ENCODE results near the gene DDIT3.
"Not testable (repeated sequence)": the region's sequence is repeated elsewhere in the genome, so short reads cannot be mapped to it uniquely, and the experiment has no call there.

Gene DDIT3

GRCh38 chr12:57528176-57528575, 7.9 kb upstream of the DDIT3 start:
- no peak for DNase-seq (ENCODE audit: low read depth)
- no peak overlapping the region for H3K4me3 ChIP-seq (ENCODE audit: low read depth, low read length)

- DNase-seq (ENCODE audit: low read depth) = no peak
- H3K4me3 ChIP-seq (ENCODE audit: low read depth, low read length) = no peak overlapping the region
These were observed 6.9 kb upstream of the DDIT3 start for GRCh38 chr12:57527184-57527583.

GRCh38 chr12:57526477-57527126, 6.3 kb upstream of the DDIT3 start:
- DNase-seq (ENCODE audit: low read depth) = no peak
- no peak overlapping the region for H3K4me3 ChIP-seq (ENCODE audit: low read depth, low read length)

- no peak for DNase-seq (ENCODE audit: low read depth)
- H3K4me3 ChIP-seq (ENCODE audit: low read depth, low read length) = no peak overlapping the region
These were observed 5.5 kb upstream of the DDIT3 start for GRCh38 chr12:57525615-57526383.

GRCh38 chr12:57524814-57525614, 4.7 kb upstream of the DDIT3 start:
- DNase-seq (ENCODE audit: low read depth) = no peak
- H3K4me3 ChIP-seq (ENCODE audit: low read depth, low read length) = peak overlapping the region; percentile 77

DNA sequence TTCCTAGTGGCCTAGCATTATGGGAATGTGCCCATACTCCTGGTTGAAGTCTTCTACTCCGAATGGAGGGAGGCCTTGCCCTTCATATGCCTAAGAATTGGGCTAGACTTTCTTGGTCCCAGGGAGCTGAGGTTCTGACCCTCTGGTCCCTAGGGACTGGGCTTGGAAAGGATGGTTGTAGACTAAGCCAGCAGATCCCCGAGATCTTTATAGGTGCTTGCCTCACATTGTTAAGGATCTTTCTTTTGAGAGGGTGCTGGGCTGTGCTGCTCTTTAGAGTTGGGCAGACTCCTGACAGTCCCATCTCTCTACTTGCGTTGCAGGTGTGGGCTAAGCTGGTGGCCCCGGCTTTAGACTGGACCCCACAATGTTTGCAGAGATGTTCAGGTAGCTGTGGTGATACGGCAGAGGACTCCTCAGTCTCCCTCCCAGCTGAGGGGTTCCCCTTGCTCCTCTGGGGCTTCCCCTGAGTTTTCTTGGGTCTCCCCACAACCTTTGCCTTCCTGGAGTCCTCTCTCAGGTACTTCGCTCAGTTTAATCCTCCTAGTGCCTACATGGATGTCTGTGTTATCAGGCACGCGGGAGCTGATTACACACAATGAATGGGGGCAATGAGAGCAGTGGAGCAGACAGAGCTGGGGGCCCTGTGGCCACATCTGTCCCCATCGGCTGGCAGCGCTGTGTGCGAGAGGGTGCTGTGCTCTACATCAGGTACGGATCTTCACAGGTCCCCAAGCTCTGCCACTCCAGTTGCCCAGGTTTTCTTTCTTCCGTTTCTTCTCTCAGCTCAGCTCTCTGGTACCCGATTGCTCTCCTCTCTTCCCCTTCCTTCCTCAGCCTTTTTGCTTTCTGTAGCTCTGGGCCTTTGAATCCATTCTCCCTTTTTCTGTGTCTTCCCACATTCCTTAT, 3.6 kb upstream of the DDIT3 start:
- DNase-seq (ENCODE audit: low read depth) = no peak

DNA sequence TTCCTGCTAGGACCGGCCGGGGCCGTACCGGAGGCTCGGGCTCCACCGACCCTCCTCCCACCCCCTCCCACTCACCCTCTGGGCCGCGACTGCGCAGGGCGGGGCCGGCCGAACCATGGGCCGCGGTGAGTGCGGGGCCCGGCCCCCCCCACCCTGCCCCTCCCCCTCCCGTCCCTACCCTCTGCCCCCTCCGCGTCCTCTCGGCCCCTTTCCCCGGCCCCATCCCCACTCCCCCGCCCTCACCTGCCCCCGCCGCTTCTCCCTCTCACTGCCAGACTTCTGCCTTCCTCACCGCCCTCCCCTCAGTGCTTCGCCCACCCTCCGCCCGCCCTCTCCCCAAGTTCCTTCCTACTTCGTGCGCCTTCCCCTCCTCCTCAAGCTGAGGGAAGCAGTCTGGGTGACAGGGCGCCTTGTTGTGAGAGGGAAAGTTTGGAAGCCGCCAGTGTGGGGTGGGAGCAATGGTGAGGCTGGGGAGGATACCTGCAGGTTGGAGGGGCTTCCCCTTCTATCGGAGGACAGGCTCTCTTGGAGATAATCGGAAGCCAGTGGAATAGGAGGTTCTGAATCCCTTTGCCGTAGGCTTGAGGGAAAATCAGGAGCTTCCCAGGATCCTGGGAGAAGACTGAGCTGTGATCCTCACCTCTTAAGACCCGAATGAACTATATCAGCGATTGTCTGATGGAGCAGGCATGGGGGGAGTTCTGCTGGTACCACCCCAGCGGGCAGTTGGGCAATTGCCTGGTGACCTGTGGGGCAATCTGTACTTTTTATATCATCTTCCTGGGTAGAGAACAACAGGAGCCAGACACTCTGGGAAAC, 2.8 kb upstream of the DDIT3 start:
- peak overlapping the region; percentile 77 for H3K4me3 ChIP-seq (ENCODE audit: low read depth, low read length)
- no peak for DNase-seq (ENCODE audit: low read depth)

More for the DNA sequence above, 3.6 kb upstream of the DDIT3 start:
- peak overlapping the region; percentile 77 for H3K4me3 ChIP-seq (ENCODE audit: low read depth, low read length)

GRCh38 chr12:57522011-57522886, 1.9 kb upstream of the DDIT3 start, which contains the start of gene MBD6:
Gene MBD6 (plus strand): TSS chr12:57522824. CDS start chr12:57524304, 1,480 bp downstream.
- peak; percentile 69 for DNase-seq (ENCODE audit: low read depth)
- peak within 1 kb of the TSS; percentile 77 for H3K4me3 ChIP-seq (ENCODE audit: low read depth, low read length)

DNA sequence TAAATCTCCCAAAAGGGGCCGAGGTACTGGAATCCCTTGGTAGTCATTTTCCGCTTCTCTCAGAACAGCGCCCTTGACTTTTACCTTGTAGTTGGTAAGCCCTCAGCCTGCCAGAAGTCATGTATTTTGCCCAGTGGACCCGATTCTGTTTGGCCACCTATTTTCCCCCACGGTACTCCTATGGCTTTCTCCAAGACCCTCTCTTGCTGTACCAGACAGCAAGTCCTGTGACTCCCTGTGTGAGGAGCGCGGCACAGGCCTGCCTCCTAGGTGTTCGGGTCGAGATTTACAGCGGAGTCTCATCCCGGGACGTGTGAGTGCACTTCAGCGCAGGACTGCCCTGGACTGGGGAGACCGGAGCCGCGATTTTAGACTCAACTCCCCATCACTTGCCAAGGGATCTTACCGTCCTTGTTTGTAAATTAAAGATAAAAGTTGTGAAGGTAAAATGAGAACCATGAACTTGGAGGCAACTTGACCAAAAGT, 1.3 kb upstream of the DDIT3 start:
- H3K4me3 ChIP-seq (ENCODE audit: low read depth, low read length) = peak overlapping the region; percentile 47
- DNase-seq (ENCODE audit: low read depth) = no peak

GRCh38 chr12:57519796-57520052, 590 bp downstream of the DDIT3 start:
- no peak for DNase-seq (ENCODE audit: low read depth)

DNA sequence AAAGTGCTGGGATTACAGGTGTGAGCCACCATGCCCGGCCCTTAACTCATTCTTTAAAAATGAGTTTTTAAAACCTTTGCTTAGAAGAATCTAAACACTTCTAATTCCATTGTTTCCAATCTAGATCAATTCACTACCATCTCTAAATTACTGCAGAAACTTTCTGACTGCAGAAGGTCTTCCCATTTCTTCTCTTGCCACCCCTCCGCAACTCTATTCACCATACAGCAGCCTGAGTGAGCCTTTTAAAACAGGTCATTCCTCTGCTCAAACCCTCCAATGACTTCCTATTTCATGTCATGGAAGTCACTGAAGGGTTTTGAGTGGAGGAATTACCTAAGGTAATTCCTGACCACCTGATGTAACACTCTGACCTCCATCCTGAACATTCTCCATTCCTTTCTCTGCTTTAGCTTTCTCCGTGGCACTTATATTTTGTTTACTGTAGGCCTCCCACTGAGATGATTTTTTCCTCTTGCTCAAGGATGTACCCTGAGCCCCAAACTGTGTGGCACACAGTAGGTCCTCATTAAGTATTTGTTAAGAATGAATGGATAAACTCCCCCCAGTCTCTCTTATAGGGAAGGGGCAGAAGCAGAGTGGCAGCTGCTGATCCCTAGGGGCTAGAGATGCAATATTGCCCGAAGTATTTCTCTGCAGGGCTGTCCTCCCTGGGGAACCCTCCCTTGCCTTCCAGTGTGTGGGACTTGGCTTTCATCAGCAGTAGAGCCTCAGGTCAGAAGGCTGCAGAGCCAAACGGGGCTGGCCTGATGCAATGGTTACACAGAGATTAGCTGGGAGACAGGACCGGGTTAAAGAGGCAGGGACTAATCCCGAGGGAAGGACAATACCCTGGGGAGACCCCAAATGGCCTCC, 1.2 kb downstream of the DDIT3 start:
- H3K4me3 ChIP-seq (ENCODE audit: low read depth, low read length) = peak overlapping the region; percentile 86
- no peak for DNase-seq (ENCODE audit: low read depth)

More at GRCh38 chr12:57519796-57520052, 590 bp downstream of the DDIT3 start:
- peak overlapping the region; percentile 86 for H3K4me3 ChIP-seq (ENCODE audit: low read depth, low read length)

DNA sequence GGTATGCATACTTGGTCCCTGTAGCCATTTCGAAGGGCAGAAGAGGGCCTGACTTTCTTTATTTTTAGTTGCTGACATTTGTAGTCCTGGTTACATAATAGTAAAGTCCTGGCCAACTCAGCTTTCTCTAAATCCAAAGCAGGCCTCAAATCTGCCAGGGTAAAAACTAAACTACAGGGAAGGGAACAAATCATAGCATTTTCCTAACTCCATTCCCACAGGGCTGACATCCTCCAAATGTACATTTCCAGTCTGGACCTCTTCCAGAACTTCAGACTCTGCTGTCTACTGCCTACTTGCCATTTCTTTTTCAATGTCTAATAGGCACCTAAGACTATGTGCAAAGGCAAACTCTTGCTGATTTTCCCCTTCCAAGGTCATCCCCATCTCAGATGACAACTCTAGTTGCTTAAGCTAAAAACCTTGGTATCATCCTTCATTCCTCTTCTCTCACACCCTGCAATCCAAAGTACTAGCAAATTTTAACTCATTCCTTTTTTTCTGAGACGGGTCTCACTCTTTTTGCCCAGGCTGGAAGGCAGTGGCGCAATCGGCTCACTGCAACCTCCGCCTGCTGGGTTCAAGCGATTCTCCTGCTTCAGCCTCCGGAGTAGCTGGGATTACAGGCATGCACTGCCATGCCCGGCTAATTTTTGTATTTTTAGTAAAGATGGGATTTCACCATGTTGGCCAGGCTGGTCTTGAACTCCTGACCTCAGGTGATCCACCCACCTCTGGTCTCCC, 2.0 kb downstream of the DDIT3 start:
- peak overlapping the region; percentile 86 for H3K4me3 ChIP-seq (ENCODE audit: low read depth, low read length)
- DNase-seq (ENCODE audit: low read depth) = no peak

DNA sequence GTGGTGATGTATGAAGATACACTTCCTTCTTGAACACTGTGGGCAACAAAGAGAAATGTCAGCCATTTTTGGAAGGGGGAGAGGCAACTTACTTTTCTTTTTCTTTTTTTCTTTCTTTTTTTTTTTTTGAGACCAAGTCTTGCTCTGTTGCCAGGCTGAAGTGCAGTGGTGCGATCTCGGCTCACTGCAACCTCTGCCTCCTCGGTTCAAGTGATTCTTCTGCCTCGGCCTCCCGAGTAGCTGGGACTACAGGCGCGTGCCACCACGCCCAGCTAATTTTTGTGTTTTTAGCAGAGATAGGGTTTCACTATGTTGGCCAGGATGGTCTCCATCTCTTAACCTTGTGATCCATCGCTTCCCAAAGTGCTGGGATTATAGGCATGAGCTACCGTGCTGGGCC, 2.6 kb downstream of the DDIT3 start:
- peak overlapping the region; percentile 86 for H3K4me3 ChIP-seq (ENCODE audit: low read depth, low read length)
- not testable (repeated sequence) for DNase-seq (ENCODE audit: low read depth)

- no peak overlapping the region for H3K4me3 ChIP-seq (ENCODE audit: low read depth, low read length)
- no peak for DNase-seq (ENCODE audit: low read depth)
These were observed 3.1 kb downstream of the DDIT3 start for GRCh38 chr12:57517187-57517586.

DNA sequence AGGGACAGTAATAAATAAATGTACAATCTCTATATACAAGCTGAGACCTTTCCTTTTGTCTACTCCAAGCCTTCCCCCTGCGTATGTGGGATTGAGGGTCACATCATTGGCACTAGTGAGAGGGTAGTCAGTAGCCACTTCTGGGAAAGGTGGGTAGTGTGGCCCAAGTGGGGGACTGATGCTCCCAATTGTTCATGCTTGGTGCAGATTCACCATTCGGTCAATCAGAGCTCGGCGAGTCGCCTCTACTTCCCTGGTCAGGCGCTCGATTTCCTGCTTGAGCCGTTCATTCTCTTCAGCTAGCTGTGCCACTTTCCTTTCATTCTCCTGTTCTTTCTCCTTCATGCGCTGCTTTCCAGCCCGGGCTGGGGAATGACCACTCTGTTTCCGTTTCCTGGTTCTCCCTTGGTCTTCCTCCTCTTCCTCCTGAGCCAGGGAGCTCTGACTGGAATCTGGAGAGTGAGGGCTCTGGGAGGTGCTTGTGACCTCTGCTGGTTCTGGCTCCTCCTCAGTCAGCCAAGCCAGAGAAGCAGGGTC, 3.6 kb downstream of the DDIT3 start:
- no peak for DNase-seq (ENCODE audit: low read depth)

More for the DNA sequence above, 3.6 kb downstream of the DDIT3 start:
- no peak overlapping the region for H3K4me3 ChIP-seq (ENCODE audit: low read depth, low read length)

Measured in skeletal muscle cell (primary cell).